IPS DF 6.9 (cell line): ENCODE measurements around the gene SMAD3.

Experiments
- DNase-seq: peaks from one replicate; pipeline ENCODE4 v3.0.0-alpha.2; 2013; ENCODE audit warnings: low read depth, low spot score
- H3K27ac ChIP-seq: one replicate; pipeline ENCODE4 v1.5.1; 2013; ENCODE audit warnings: low read length, control low read depth
- H3K27me3 ChIP-seq: 2 replicates; pipeline ENCODE4 v1.6.1; 2013; ENCODE audit warnings: mild to moderate bottlenecking, low read length; ENCODE audit not compliant: control insufficient read depth, insufficient read depth
- H3K36me3 ChIP-seq: 2 replicates; pipeline ENCODE4 v1.6.1; 2013; ENCODE audit warnings: low read length; ENCODE audit not compliant: control insufficient read depth, insufficient read depth
- H3K4me1 ChIP-seq: 2 replicates; pipeline ENCODE4 v1.6.1; 2013; ENCODE audit warnings: low read length; ENCODE audit not compliant: control insufficient read depth, insufficient read depth
- H3K4me3 ChIP-seq: 2 replicates; pipeline ENCODE4 v1.5.1; 2013; ENCODE audit warnings: mild to moderate bottlenecking, low read length
- H3K9me3 ChIP-seq: 2 replicates; pipeline ENCODE4 v1.6.1; 2013; ENCODE audit warnings: low read length, inconsistent platforms; ENCODE audit not compliant: control insufficient read depth, insufficient read depth
- WGBS: extraction: QIAGEN DNeasy Blood & Tissue Kit; methylation state at CpG from one replicate; pipeline ENCODE4 v1.1.7; 2013; ENCODE audit warnings: mixed read lengths, missing lambda C conversion rate; ENCODE audit not compliant: insufficient read length, insufficient coverage; 5-methylcytosine and 5-hydroxymethylcytosine counted together

The SMAD3 gene

DNA sequence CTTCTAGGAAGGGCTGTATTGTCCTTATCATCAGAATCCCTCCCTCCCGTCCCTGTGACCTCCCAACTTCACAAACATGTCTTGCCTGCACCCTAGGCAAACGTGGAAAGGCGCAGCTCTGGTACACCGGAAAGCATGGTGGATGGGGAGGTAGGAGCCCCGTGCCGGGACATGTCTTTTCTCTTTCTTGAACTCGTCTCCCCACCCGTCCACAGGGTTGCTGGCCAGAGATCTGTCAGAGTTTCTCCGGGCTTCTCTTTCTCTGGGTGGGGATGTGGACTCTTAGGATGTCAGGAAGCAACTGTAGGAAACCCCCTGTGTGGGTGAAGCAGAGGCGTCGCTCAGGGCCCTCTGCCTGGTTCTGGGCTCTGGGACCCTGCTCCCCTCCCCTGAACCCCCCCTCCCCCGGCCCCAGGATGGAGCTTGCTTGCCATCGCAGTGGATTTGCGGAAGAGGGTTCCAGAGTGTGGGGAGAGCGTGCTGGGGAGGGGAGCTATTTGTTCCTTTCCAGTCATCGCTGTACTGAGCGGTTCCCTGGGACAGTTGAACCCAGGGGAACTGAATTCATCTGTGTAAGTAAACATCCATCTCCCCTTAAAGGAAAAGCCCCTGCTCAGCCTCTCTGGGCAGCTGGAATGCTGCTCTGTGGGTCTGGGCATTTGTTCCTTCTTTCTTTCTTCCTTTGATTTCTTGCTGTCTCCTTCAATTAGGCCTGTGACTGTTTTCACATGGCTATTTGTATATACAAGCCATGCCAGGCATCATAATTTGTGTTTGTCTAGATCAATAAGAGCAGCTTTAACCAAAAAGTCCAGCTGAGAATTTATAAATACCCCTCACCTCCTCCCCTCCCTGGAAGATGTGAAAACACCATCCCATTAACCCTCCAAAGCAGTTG, 72.8 kb downstream of the SMAD3 start:
- Histone ChIP-seq H3K27ac (no peak overlapping the region), H3K4me3 (no peak overlapping the region), H3K27me3 (no peaks in the 10 kb centered on the region), H3K36me3 (no peaks in the 10 kb centered on the region), H3K9me3 (no peaks in the 10 kb centered on the region), H3K4me1 (0 out of 2 replicates have a peak, but pooled peaks cover 5% of the 10 kb centered on the region)
- WGBS: no CpG with 5 or more reads among the region's 17 CpGs
- no peak for DNase-seq

DNA sequence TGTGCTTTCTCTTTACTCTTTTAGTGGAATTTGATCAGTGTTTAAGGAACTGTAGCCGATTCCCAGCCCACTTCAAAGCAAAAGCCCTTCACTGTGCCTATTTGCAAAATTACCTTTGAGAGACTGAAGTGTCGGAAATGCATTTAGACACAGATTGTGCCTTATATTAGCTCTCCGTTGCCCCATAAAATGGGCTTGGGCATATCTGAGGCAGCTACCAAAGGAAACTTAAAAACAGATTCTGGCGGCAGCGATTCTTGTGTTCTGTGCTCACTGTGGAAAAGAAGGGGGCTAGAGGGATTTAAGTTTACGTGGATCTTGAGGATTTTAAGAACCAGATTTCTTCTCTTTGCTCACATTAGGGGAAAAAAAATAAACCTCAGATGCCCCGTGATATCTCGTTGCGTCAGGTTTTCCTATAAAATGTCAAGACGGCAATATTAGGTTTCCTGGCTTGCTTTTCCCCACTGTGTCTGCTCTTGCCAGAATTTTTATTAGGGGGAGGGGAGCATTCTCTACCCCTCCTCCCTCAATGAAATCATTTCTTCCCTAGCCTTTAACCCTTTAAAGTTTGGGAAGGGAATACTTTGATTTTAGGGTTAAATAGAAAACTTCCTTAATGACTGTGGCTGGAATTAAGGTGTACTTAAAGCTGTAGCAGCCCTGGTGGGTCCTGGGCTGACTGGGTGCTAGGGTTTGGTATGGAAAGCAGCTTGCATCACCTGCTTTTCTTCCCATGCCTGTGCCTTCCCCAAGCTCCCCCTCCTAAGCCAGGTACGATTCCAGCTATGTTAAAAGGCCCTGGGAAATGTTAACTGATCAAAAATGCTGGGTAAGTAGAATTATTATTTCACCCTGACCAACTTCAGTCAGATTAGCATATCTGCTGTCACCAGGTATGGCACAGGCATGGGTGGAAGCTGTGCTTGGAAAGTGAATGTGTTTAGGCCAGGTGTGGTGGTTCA, 73.8 kb downstream of the SMAD3 start:
- no peak overlapping the region for H3K27ac ChIP-seq

DNA sequence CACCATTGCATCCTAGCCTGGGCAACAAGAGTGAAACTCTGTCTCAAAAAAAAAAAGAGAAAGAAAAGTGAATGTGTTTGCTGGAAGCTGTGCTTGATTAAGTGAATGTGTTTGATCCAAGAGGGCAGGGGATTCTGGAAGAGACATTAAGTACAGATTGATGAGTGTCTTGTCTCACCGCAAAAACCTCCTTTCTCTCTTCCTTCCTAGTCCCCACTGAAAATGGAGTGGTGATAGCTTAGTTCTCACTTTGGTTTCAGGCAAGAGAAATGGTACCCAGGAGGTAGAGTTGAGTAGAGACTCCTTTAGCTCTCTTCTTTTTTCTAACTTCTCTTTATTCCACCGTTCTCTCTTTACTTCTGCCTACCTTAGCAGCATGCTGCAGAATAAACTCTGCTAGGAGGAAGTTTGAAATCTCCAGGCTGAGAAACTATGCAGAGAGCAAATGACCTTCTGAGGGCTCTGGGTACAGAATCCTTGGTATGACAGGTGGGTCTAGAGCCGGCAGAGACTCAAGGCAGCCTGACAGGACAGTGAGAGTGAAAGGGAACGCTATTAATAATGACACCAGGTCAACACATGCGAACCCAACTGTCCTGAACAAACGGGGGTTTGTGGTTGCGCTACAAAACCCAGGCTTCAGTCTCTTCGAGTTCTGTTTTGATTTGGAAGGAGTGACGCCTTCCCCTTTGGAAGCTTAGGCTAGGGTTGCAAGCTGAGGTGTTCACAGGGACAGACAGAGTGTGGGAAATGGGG, 74.9 kb downstream of the SMAD3 start:
- no peak overlapping the region for H3K27ac ChIP-seq
- H3K9me3 ChIP-seq: no peaks in the 10 kb centered on the region
- WGBS: no CpG with 5 or more reads among the region's 9 CpGs
- H3K4me1 ChIP-seq: peaks cover 3% of the 10 kb centered on the region; the same call in 1 of the 2 replicates
- H3K36me3 ChIP-seq: no peaks in the 10 kb centered on the region
- no peak for DNase-seq
- no peak overlapping the region for H3K4me3 ChIP-seq
- no peaks in the 10 kb centered on the region for H3K27me3 ChIP-seq

More for the DNA sequence above, 73.8 kb downstream of the SMAD3 start:
- no peaks in the 10 kb centered on the region for H3K36me3 ChIP-seq
- no peaks in the 10 kb centered on the region for H3K27me3 ChIP-seq
- H3K4me1 ChIP-seq: 0 out of 2 replicates have a peak, but pooled peaks cover 3% of the 10 kb centered on the region
- WGBS: no CpG with 5 or more reads among the region's 11 CpGs
- no peak overlapping the region for H3K4me3 ChIP-seq
- no peak for DNase-seq
- no peaks in the 10 kb centered on the region for H3K9me3 ChIP-seq

DNA sequence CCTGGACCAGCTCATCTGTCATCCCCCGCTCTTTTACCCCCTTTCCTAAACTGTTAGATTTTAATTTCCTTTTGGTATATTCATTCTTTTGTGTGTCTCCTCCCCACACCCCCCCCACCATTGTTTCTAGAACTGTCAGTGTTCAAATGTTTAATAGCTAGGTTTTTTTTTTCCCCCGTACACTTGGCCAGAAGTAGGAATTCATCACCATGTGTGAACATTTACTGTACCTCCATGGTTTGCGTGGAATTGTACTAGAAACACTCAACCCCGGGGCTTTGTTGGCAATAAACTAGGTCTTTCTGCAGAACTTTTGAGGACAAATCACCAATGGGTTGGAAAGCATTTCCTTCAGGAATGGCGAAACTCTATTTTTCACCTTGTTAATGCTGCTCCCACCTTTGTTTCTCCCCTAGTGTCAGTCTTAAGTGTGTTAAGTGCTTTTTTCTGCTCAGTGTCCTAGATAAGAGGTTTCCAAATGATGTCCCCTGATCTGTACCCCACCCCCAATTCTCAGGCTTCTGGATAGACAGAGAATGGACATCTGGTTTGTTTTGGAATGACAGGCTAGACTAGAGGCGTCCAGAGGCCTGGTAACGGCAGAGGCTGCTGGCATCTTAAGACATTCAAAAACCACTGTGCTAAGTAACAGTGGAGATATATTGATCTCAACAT, 76.8 kb downstream of the SMAD3 start:
- no CpG with 5 or more reads among the region's 7 CpGs for WGBS
- Histone ChIP-seq H3K9me3 (no peaks in the 10 kb centered on the region), H3K36me3 (no peaks in the 10 kb centered on the region), H3K4me1 (peaks cover 3% of the 10 kb centered on the region; the same call in 1 of the 2 replicates), H3K27me3 (no peaks in the 10 kb centered on the region), H3K27ac (no peak overlapping the region), H3K4me3 (no peak overlapping the region)
- no peak for DNase-seq

DNA sequence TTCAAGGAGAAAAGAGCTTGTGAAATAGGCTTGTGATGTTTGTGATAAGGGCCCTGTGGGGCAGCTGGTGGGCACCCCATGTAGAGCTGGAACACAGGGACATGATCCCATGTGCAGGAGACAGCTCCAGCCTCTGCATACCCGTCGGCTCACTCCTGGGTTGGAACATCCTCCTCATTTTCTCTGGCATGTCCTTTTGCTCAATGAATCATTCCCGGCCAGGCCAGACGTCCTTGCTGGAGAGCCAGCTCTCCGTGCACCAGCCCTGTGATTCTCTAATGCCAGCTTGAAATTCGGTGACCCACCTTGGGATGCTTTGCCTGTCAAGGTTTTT, 77.3 kb downstream of the SMAD3 start:
- WGBS: no CpG with 5 or more reads among the region's 6 CpGs
- no peak overlapping the region for H3K27ac ChIP-seq
- no peaks in the 10 kb centered on the region for H3K36me3 ChIP-seq
- DNase-seq: no peak
- no peaks in the 10 kb centered on the region for H3K27me3 ChIP-seq
- H3K4me3 ChIP-seq: no peak overlapping the region
- no peaks in the 10 kb centered on the region for H3K9me3 ChIP-seq
- peaks cover 3% of the 10 kb centered on the region; the same call in 1 of the 2 replicates for H3K4me1 ChIP-seq

DNA sequence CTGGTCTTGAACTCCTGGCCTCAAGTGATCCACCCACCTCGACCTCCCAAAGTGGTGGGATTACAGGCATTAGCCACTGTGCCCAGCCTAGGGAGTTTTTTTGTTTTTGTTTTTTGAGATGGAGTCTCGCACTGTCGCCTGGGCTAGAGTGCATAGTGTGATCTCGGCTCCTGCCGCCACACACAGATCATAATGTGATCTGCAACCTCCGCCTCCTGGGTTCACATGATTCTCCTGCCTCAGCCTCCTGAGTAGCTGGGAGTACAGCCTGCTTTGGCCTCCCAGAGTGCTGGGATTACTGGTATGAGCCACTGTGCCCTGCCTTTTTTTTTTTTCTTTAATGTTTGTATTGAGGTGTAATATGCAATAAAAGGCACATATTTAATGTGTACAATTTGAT, 78.2 kb downstream of the SMAD3 start:
- H3K4me1 ChIP-seq: peaks cover 6% of the 10 kb centered on the region; the same call in 1 of the 2 replicates
- no peak overlapping the region for H3K27ac ChIP-seq
- no peak overlapping the region for H3K4me3 ChIP-seq
- no peak for DNase-seq
- no peaks in the 10 kb centered on the region for H3K36me3 ChIP-seq
- H3K9me3 ChIP-seq: no peaks in the 10 kb centered on the region
- no peaks in the 10 kb centered on the region for H3K27me3 ChIP-seq
- no CpG with 5 or more reads among the region's 6 CpGs for WGBS

DNA sequence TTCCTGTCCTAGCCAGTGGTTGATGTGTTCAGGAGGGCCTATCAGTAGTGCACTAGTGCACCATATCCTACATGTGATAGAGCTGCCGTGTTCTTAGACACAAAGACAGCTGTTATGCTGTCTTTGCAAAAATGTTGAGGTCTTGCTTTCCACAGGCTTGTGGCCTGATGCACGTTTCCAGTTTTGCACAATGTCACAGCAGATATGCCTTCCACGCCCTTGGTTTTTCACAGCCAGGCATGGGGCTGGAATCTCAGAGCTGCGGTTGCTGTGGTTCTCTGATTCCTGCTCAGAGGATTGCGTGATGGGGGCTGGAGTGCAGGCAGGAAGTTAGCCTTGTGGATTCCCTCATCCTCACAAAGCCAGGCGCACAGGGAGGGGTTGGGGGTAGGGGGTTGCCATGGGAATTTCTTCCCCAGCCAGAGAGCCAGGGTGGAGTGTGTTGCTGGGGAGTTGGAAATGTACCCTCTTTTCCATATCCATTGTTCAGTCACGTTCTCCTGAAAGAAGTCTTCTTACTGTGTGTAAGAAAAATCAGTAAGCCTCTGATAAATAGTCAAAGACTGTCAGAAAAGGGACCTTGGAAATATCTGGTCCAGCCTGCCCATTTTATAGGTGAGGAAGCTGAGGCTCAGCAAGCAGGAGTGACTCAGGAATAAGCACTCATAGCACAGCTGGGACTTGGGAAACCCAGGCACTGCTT, 79.4 kb downstream of the SMAD3 start:
- peaks cover 8% of the 10 kb centered on the region for H3K4me1 ChIP-seq
- H3K9me3 ChIP-seq: no peaks in the 10 kb centered on the region
- no peak overlapping the region for H3K27ac ChIP-seq
- DNase-seq: peak; percentile 45
- WGBS: no CpG with 5 or more reads among the region's 7 CpGs
- H3K4me3 ChIP-seq: no peak overlapping the region
- no peaks in the 10 kb centered on the region for H3K36me3 ChIP-seq
- H3K27me3 ChIP-seq: no peaks in the 10 kb centered on the region

DNA sequence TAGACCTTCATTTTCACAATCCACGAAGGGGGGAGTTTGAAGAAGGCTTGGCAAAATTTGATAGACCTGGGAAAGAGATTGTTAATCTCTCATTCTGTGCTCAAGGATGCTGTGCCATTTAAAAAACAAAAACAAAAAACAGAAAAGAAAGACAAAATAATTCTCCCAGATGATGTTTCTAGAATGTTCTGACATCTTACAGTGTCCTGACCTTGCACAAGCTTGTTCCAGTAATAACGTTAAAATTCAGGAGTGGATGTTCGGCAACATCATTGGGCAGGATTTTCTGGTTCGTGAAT, 79.9 kb downstream of the SMAD3 start:
- no CpG with 5 or more reads among the region's 4 CpGs for WGBS
- no peaks in the 10 kb centered on the region for H3K9me3 ChIP-seq
- DNase-seq: no peak
- H3K27me3 ChIP-seq: no peaks in the 10 kb centered on the region
- H3K36me3 ChIP-seq: no peaks in the 10 kb centered on the region
- peaks cover 10% of the 10 kb centered on the region for H3K4me1 ChIP-seq
- no peak overlapping the region for H3K27ac ChIP-seq
- no peak overlapping the region for H3K4me3 ChIP-seq

DNA sequence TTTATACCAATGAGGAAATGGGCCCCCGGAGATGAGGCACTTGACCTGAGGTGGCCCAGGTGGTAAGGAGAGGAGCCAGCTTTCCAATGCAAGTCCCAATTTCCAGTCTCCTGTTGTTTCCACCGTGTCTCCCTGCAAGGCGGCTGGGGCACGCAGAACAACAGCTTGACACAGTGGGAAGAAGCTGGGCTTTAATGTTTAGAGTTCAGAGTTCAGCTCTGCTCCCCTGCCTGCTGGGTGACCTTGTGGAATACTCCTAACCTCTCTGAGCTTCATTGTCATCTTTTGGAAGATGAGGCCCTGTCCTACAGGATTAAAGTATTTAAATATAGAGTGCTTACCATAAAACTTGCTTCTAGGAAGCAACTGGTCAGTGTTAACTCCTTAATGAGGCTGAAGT, 80.3 kb downstream of the SMAD3 start:
- WGBS: no CpG with 5 or more reads among the region's 4 CpGs
- no peak for DNase-seq
- Histone ChIP-seq H3K27ac (no peak overlapping the region), H3K9me3 (no peaks in the 10 kb centered on the region), H3K4me1 (peaks cover 10% of the 10 kb centered on the region), H3K36me3 (no peaks in the 10 kb centered on the region), H3K4me3 (no peak overlapping the region), H3K27me3 (no peaks in the 10 kb centered on the region)
